ENCODE data around the gene NPM1.

DNA sequence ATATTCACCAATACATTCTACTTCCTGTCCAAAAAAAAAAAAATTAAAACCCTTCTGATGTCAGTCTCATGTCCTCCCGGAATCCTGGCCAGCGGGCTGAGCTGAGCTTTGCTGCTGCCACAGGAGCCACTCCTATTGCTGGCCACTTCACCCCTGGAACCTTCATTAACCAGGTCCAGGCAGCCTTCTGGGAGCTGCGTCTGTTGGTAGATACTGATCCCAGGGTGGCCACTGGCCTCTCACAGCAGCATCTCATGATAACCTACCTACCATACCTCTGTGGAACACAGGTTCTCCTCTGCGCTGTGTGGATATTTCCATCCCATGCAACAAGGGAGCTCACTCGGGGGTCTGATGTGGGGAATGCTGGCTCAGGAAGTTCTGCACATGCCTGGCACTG is 21.0 kb upstream of the NPM1 start:
- TF ChIP-seq, protein P1, sequence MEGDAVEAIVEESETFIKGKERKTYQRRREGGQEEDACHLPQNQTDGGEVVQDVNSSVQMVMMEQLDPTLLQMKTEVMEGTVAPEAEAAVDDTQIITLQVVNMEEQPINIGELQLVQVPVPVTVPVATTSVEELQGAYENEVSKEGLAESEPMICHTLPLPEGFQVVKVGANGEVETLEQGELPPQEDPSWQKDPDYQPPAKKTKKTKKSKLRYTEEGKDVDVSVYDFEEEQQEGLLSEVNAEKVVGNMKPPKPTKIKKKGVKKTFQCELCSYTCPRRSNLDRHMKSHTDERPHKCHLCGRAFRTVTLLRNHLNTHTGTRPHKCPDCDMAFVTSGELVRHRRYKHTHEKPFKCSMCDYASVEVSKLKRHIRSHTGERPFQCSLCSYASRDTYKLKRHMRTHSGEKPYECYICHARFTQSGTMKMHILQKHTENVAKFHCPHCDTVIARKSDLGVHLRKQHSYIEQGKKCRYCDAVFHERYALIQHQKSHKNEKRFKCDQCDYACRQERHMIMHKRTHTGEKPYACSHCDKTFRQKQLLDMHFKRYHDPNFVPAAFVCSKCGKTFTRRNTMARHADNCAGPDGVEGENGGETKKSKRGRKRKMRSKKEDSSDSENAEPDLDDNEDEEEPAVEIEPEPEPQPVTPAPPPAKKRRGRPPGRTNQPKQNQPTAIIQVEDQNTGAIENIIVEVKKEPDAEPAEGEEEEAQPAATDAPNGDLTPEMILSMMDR (IDR thresholded peaks at IDR 0.05), result no peak
- no peak for TF ChIP-seq EZH2 (IDR thresholded peaks at IDR 0.05; ENCODE audit: borderline replicate concordance, insufficient read depth, low read depth, low read length, poor library complexity, severe bottlenecking)

Measured in B cell (primary cell).